Right renal cortex interstitium (tissue), 3 donors: ENCODE data around the gene ANKRD30BL. TPM values are rescaled to one million over a fixed set of nuclear protein-coding genes. Genes with fewer than 3 reads are reported as not detected.
"Not testable (repeated sequence)": the region's sequence is repeated elsewhere in the genome, so short reads cannot be mapped to it uniquely, and the experiment has no call there.

Experiments
- DNase-seq, 3 donors: peaks; one replicate each; pipeline ENCODE4 v3.0.0-alpha.2; 2013; ENCODE audit warnings: low read depth in 3 of 3, low spot score in 2 of 3
- polyA plus RNA-seq, 3 donors: library from polyadenylated mRNA; unstranded; fragments of 120-200 nt; gene quantifications; one replicate each; pipeline ENCODE4 v1.2.1, GENCODE V29; 2013; ENCODE audit not compliant: insufficient read length in 3 of 3

ANKRD30BL gene, protein sequence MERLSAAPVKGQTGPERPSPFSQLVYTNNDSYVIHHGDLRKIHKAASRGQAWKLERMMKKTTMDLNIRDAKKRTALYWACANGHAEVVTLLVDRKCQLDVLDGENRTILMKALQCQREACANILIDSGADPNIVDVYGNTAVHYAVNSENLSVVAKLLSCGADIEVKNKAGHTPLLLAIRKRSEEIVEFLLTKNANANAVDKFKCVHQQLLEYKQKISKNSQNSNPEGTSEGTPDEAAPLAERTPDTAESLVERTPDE
- polyA plus RNA-seq: under 1 TPM; 0.22 to 0.64 (median 0.25) TPM

DNA sequence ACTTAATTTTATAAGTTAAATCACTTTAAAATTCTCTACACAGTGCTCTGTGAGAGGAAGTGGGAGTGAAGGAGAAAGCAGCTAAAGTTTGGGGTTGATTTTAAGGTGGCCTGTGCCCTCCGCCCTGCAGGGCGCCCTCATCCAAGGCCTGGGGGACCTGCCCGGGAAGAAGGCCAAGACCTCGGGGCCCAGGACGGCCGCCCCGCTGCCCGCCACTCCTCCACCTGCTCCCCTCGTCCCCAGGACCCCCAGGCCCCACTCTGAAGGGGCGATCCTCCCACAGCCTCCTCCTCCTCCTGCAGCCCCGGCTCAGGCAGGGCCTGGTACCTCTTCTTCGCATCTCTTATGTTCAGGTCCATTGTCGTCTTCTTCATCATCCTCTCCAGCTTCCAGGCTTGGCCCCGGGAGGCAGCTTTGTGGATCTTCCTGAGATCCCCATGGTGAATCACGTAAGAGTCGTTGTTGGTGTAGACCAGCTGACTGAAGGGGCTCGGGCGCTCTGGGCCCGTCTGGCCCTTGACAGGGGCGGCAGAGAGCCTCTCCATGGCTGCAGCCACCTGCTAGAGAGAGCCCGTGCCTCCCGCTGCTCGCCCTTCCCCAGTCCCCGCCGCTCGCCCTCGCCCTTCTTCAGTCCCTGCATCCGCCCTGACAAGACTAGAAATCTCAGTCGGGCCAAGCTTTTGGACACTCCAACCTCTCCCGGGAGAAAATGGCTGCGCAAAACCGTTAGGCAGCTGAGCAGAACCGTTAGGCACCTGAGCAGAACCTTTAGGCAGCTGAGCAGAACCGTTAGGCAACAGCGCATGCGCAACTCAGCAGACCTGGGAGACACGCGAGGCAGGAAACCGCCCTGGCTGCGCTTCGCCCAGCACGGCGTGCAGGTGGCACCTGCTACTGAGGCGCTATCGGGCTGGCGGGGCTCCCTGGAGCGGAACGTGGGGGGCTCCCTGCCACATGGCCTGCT is at the start of gene ANKRD30BL:
TSS of gene ANKRD30BL (minus strand) at position 792 of the 964 bp plus-strand sequence. CDS start at position 545, 247 bp downstream.
- not testable (repeated sequence) for DNase-seq

- not testable (repeated sequence) for DNase-seq
These were observed 41.1 kb upstream of the ANKRD30BL start for GRCh38 chr2:132202866-132203265.

DNA sequence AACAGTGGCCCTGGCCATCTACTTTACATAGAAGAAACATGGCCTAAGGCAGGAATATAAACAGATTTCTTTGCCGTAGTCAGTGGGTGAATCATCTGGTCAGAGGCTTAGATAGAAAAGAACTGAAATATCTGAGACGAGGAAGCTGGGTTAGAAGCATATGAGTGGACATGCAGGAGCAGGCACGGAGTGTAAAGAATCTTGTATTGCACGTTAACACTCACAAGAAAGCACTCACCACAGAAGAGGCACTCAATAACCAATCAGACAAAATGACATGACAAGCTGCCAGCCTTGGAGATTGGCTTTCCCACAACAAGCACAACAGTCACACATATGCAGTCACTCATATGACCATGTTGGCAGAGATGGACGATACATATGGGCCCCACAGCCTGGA is 31.1 kb upstream of the ANKRD30BL start:
- DNase-seq: not testable (repeated sequence)

GRCh38 chr2:132167100-132167499 is 5.3 kb upstream of the ANKRD30BL start:
- DNase-seq: not testable (repeated sequence)

DNA sequence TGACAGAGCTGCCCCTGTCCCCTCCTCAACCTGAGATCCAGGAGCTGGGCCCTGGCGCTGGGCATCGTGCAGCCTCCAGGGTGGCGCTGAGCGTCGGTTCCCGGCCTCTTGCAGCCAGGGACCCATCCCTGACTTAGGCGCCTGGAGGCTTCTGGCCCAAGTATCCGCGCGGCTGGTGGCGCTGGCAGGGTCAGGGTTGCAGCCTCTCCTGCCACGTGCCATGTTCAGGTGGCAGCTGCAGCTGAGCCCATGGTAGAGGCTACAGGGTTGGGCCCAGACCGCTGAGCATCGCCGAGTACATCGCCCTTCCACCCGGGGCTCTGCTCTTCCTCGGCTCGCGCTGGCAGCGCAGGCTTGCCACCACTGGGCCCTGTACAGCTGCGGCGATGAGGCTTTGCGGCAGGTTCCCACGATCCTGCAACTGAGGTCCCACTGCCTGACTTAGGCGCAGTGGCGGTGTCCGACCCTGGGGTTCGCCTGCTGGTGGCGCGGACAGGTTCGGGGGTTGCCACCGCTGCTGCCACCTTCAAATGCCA is 441 bp upstream of the ANKRD30BL start:
- DNase-seq: not testable (repeated sequence)

DNA sequence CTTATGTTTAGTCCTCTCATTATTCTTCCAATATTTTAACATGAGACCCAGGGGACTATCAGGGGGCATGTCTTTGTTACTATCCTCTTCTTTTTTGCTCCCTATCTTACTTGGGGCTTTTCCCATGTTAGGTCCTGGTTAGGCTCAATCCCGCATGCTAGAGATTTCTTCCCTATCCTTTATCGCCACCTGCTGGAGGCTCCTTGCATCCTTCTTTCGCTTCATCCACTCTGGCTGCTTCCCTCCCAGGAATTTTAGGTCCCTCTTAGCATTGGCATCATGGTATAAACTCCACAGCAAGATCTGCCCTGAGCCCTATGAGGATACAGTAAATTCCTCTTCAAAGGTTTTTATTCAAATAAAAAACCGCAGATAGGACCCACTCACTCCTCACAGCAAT is 15.0 kb downstream of the ANKRD30BL start:
- DNase-seq: peak; percentile 0 to 34 (median 32)
